IMR-90 (cell line): ENCODE measurements around the gene POFUT2. TPM values are rescaled to one million over a fixed set of nuclear protein-coding genes. Genes with fewer than 3 reads are reported as not detected.
A peak's percentile ranks its signal among the peaks of the same experiment; 100 is the strongest.

Source experiments
- ATAC-seq: fragments of 200-7000 bp; cut with Tn5 transposase; 2 replicates; pipeline ENCODE4 v1.9.1; 2020; ENCODE audit warnings: low read depth, mild to moderate bottlenecking, moderate library complexity
- BruUV-seq: library from RNA; stranded (reverse); fragments of 400-500 nt; replicated peaks from 2 replicates; lab custom pipeline; 2021; lab: Mats Ljungman, UMichigan
- CTCF ChIA-PET: fragments of 300-600 bp; formaldehyde crosslinking; extraction: SDS; loops from one replicate; lab custom pipeline; 2021; ENCODE audit warnings: antibody characterized with exemption; lab: Yijun Ruan, JAX
- POLR2A ChIA-PET: fragments of 300-600 bp; sonication (Branson Sonifier 250); formaldehyde crosslinking; loops from one replicate; lab custom pipeline; 2022; ENCODE audit warnings: antibody characterized with exemption; ENCODE audit not compliant: unreplicated experiment; lab: Charles Lee
- DNase-seq: peaks from one replicate; pipeline ENCODE4 v3.0.0; 2013
- H2AFZ ChIP-seq: replicated peaks from 2 replicates; pipeline ENCODE3; 2013; ENCODE audit warnings: low read length, mild to moderate bottlenecking; ENCODE audit not compliant: poor library complexity
- H2AK5ac ChIP-seq: 2 replicates; pipeline ENCODE4 v1.6.1; 2013; ENCODE audit warnings: low read depth, low read length, inconsistent platforms
- H2AK9ac ChIP-seq: replicated peaks from 2 replicates; pipeline ENCODE3; 2013; ENCODE audit warnings: mild to moderate bottlenecking, low read depth, low read length, moderate library complexity; ENCODE audit not compliant: poor library complexity
- H2BK120ac ChIP-seq: 2 replicates; pipeline ENCODE4 v1.6.1; 2013; ENCODE audit warnings: low read depth, low read length, inconsistent platforms
- H2BK15ac ChIP-seq: 3 replicates; pipeline ENCODE4 v1.6.1; 2013; ENCODE audit warnings: low read depth, low read length, inconsistent platforms
- H2BK20ac ChIP-seq: 2 replicates; pipeline ENCODE4 v1.6.1; 2013; ENCODE audit warnings: low read depth, mild to moderate bottlenecking, inconsistent platforms, low read length, moderate library complexity
- H2BK5ac ChIP-seq: 2 replicates; pipeline ENCODE4 v1.6.1; 2013; ENCODE audit warnings: mild to moderate bottlenecking, low read depth, low read length, inconsistent platforms; ENCODE audit not compliant: poor library complexity, severe bottlenecking
- H3K14ac ChIP-seq: replicated peaks from 2 replicates; pipeline ENCODE4 v1.6.1; 2013; ENCODE audit warnings: low read depth, low read length, inconsistent platforms
- H3K18ac ChIP-seq: 2 replicates; pipeline ENCODE4 v1.6.1; 2013; ENCODE audit warnings: low read depth, low read length, control low read depth
- H3K23ac ChIP-seq: 2 replicates; pipeline ENCODE4 v1.6.1; 2013; ENCODE audit warnings: low read depth, low read length, inconsistent platforms
- H3K27ac ChIP-seq: 2 replicates; pipeline ENCODE4 v1.5.1; 2013; ENCODE audit warnings: mild to moderate bottlenecking, control low read depth, low read length; ENCODE audit not compliant: insufficient read depth
- H3K27me3 ChIP-seq: 2 replicates; pipeline ENCODE4 v1.6.1; 2013; ENCODE audit warnings: low read length; ENCODE audit not compliant: control insufficient read depth, insufficient read depth
- H3K36me3 ChIP-seq: 2 replicates; pipeline ENCODE4 v1.6.1; 2013; ENCODE audit warnings: low read length, mixed read lengths; ENCODE audit not compliant: control insufficient read depth, insufficient read depth
- H3K4ac ChIP-seq: 2 replicates; pipeline ENCODE4 v1.6.1; 2013; ENCODE audit warnings: low read depth, low read length, inconsistent platforms
- H3K4me1 ChIP-seq: 2 replicates; pipeline ENCODE4 v1.6.1; 2013; ENCODE audit warnings: low read length, mixed read lengths; ENCODE audit not compliant: control insufficient read depth, insufficient read depth
- H3K4me2 ChIP-seq: 2 replicates; pipeline ENCODE4 v1.6.1; 2013; ENCODE audit warnings: low read depth, mild to moderate bottlenecking, control low read depth, low read length, moderate library complexity
- H3K4me3 ChIP-seq: 2 replicates; pipeline ENCODE4 v1.5.1; 2013; ENCODE audit warnings: low read depth, mild to moderate bottlenecking, control low read depth, low read length, moderate library complexity; ENCODE audit not compliant: insufficient read depth
- H3K56ac ChIP-seq: 2 replicates; pipeline ENCODE4 v1.6.1; 2013; ENCODE audit warnings: low read length, inconsistent platforms; ENCODE audit not compliant: insufficient read depth; ENCODE audit errors: extremely low read depth
- H3K79me1 ChIP-seq, 2 experiments: 2 replicates each; pipeline ENCODE4 v1.6.1; 2013; ENCODE audit warnings: low read length in 2 of 2, inconsistent platforms in 1 of 2, low read depth in 1 of 2
- H3K9ac ChIP-seq: 2 replicates; pipeline ENCODE4 v1.6.1; 2013; ENCODE audit warnings: low read depth, low read length, control low read depth
- H3K9me1 ChIP-seq: 2 replicates; pipeline ENCODE4 v1.6.1; 2013; ENCODE audit warnings: low read length, inconsistent platforms; ENCODE audit not compliant: insufficient read depth
- H3K9me3 ChIP-seq: 2 replicates; pipeline ENCODE4 v1.6.1; 2013; ENCODE audit warnings: low read length; ENCODE audit not compliant: control insufficient read depth, insufficient read depth
- H4K20me1 ChIP-seq: 2 replicates; pipeline ENCODE4 v1.6.1; 2013; ENCODE audit warnings: low read length, inconsistent platforms; ENCODE audit not compliant: insufficient read depth
- H4K5ac ChIP-seq: 2 replicates; pipeline ENCODE4 v1.6.1; 2013; ENCODE audit warnings: mild to moderate bottlenecking, low read depth, low read length, control low read depth
- H4K8ac ChIP-seq, 2 experiments: 2 replicates each; pipeline ENCODE4 v1.6.1; 2013; ENCODE audit warnings: low read depth in 2 of 2, low read length in 2 of 2, control low read depth in 1 of 2, inconsistent platforms in 1 of 2
- H4K91ac ChIP-seq: 2 replicates; pipeline ENCODE4 v1.6.1; 2013; ENCODE audit warnings: low read depth, low read length, inconsistent platforms; ENCODE audit not compliant: insufficient read depth
- CEBPB ChIP-seq: IDR thresholded peaks from 2 replicates; pipeline ENCODE4 v1.6.1; 2012; ENCODE audit warnings: low read depth, low read length, improper control_type of control experiment
- CHD1 ChIP-seq: IDR thresholded peaks from 2 replicates; pipeline ENCODE4 v1.6.1; 2012; ENCODE audit warnings: low read depth, low read length, improper control_type of control experiment
- CTCF ChIP-seq: conservative IDR thresholded peaks from 2 replicates; pipeline ENCODE4 v1.5.1; 2012; ENCODE audit warnings: mild to moderate bottlenecking, low read depth, low read length, improper control_type of control experiment
- FOS ChIP-seq: fragments of 150-350 bp; IDR thresholded peaks from 2 replicates; pipeline ENCODE4 v1.6.1; 2016; ENCODE audit warnings: low read depth, low read length
- MAFK ChIP-seq: IDR thresholded peaks from 2 replicates; pipeline ENCODE4 v1.6.1; 2012; ENCODE audit warnings: low read depth, low read length, improper control_type of control experiment
- MAZ ChIP-seq: IDR thresholded peaks from 2 replicates; pipeline ENCODE4 v1.6.1; 2012; ENCODE audit warnings: low read depth, mild to moderate bottlenecking, low read length, improper control_type of control experiment, moderate library complexity, borderline replicate concordance
- MXI1 ChIP-seq: IDR thresholded peaks from 2 replicates; pipeline ENCODE4 v1.6.1; 2012; ENCODE audit warnings: low read depth, mild to moderate bottlenecking, low read length, moderate library complexity, borderline replicate concordance
- NFE2L2 ChIP-seq: fragments of 150-350 bp; IDR thresholded peaks from 2 replicates; pipeline ENCODE4 v1.6.1; 2016; ENCODE audit warnings: low read depth, mild to moderate bottlenecking, low read length
- RAD21 ChIP-seq: IDR thresholded peaks from 2 replicates; pipeline ENCODE4 v1.6.1; 2012; ENCODE audit warnings: low read length, improper control_type of control experiment
- RFX5 ChIP-seq: IDR thresholded peaks from 2 replicates; pipeline ENCODE4 v1.8.0; 2012; ENCODE audit warnings: low read depth, mild to moderate bottlenecking, low read length, moderate library complexity
- SMC3 ChIP-seq: fragments of 150-350 bp; IDR thresholded peaks from 2 replicates; pipeline ENCODE4 v1.6.1; 2016; ENCODE audit warnings: low read depth, mild to moderate bottlenecking, antibody characterized with exemption, low read length, moderate library complexity
- WGBS, 2 experiments: methylation state at CpG; one replicate each; pipeline versions ENCODE4 v1.1.5 to v1.1.7; 2013; ENCODE audit warnings: missing lambda C conversion rate in 2 of 2; ENCODE audit not compliant: insufficient read length in 1 of 2; ENCODE audit errors: extremely low coverage in 2 of 2; 5-methylcytosine and 5-hydroxymethylcytosine counted together
- dilution Hi-C: fragments of 300-500 bp; cut with HindIII; formaldehyde crosslinking; loops from one replicate; pipeline ENCODE4 v1.14.3; 2018; ENCODE audit warnings: low sequenced_read_pairs; ENCODE audit not compliant: unreplicated experiment
- in situ Hi-C: fragments of 300-500 bp; cut with MboI; formaldehyde crosslinking; loops from 3 replicates; pipeline ENCODE4 v1.14.3; 2019; ENCODE audit warnings: low sequenced_read_pairs, inconsistent platforms, mixed read lengths
- intact Hi-C: fragments of 100-400 bp; cut with micrococcal nuclease; formaldehyde crosslinking; loops from 2 replicates; pipeline ENCODE4 v1.10.0; 2022
- polyA plus RNA-seq, 3 experiments: library from polyadenylated mRNA; depleted of rRNA; stranded (reverse); fragments of >200 nt; gene quantifications; 2 replicates each; pipeline ENCODE4 v1.2.3, GENCODE V29; 2012; ENCODE audit warnings: low replicate concordance in 1 of 3
- total RNA-seq: library from RNA; depleted of rRNA; stranded (reverse); fragments of >200 nt; gene quantifications from 2 replicates; pipeline ENCODE4 v1.2.3, GENCODE V29; 2012

Gene POFUT2
- total and polyA plus RNA-seq, 2 of the 4 experiments (the other 2 are of a cell fraction) = 18.8 to 59.3 TPM

- Histone ChIP-seq H2AK5ac (peak overlapping the region; percentile 48), H4K20me1 (peaks cover 25% of the 10 kb centered on the region), H3K4ac (no peak overlapping the region), H2BK20ac (no peak overlapping the region), H2AK9ac (no peak overlapping the region), H3K14ac (no peak overlapping the region), H3K23ac (no peak overlapping the region), H2BK120ac (no peak overlapping the region), H4K8ac (no peak overlapping the region), H3K79me1 (peaks cover 23 to 62% of the 10 kb centered on the region in 2 experiments; a peak in 3 of 4 replicates), H3K27ac (no peak overlapping the region), H3K36me3 (peaks cover 14% of the 10 kb centered on the region), H3K4me3 (no peak overlapping the region), H4K5ac (no peak overlapping the region), H3K9me3 (no peaks in the 10 kb centered on the region), H3K18ac (no peak overlapping the region), H2BK5ac (no peak overlapping the region), H3K9me1 (peaks cover 6% of the 10 kb centered on the region; the same call in 1 of the 2 replicates), H3K56ac (no peak overlapping the region), H3K9ac (no peak overlapping the region), H3K27me3 (no peaks in the 10 kb centered on the region), H2AFZ (no peak overlapping the region), H2BK15ac (no peak overlapping the region), H4K91ac (no peak overlapping the region), H3K4me1 (peaks cover 28% of the 10 kb centered on the region), H3K4me2 (no peak overlapping the region)
- DNase-seq (peak; percentile 48), ATAC-seq (no peak)
- TF ChIP-seq FOS (no peak), RFX5 (no peak), RAD21 (peak; percentile 27; the same call in 1 of the 2 replicates), MAFK (no peak), MXI1 (no peak), CTCF (peak; percentile 44), MAZ (no peak), NFE2L2 (no peak), CHD1 (no peak), CEBPB (no peak), SMC3 (peak; percentile 38; the same call in 1 of the 2 replicates)
- ChIA-PET POLR2A (interaction anchor here (0.6 kb wide), 1 partner anchor 133 kb away, joined by 3 read pairs; no protein-coding TSS in a partner anchor), CTCF (interaction anchor here (1.3 kb wide), 1 partner anchor 149 kb away, joined by 9 read pairs; no protein-coding TSS in a partner anchor)
- no TSS peak for BruUV-seq
- 98% methylated on average over 9 of the region's 19 CpGs; no CpG with 5 or more reads in 1 of the 2 experiments for WGBS, 2 experiments
- intact Hi-C loops (loop anchor here (5.0 kb wide), 4 partner anchors 97 to 632 kb away; no protein-coding TSS in a partner anchor), in situ Hi-C loops (loop anchor here (5.0 to 10.0 kb wide), 3 partner anchors 145 to 532 kb away; no protein-coding TSS in a partner anchor), dilution Hi-C loops (no loop called here)
Measured at GRCh38 chr21:45289655-45290515, 2.2 kb upstream of the POFUT2 start.
